Breast epithelium (tissue), 3 donors: Measurements from ENCODE around the gene KMO.

Source experiments
- POLR2A ChIP-seq: fragments of 450-650 bp; IDR thresholded peaks from one replicate; pipeline ENCODE4 v1.6.1; 2016; ENCODE audit warnings: antibody characterized with exemption, mild to moderate bottlenecking, moderate library complexity
- TF ChIP-seq, protein P1 (sequence below), 3 donors: fragments of 450-650 bp; IDR thresholded peaks; one replicate each; pipeline ENCODE4 v1.5.1; 2016 to 2017; ENCODE audit warnings: antibody characterized with exemption in 3 of 3, mild to moderate bottlenecking in 3 of 3, moderate library complexity in 3 of 3

DNA sequence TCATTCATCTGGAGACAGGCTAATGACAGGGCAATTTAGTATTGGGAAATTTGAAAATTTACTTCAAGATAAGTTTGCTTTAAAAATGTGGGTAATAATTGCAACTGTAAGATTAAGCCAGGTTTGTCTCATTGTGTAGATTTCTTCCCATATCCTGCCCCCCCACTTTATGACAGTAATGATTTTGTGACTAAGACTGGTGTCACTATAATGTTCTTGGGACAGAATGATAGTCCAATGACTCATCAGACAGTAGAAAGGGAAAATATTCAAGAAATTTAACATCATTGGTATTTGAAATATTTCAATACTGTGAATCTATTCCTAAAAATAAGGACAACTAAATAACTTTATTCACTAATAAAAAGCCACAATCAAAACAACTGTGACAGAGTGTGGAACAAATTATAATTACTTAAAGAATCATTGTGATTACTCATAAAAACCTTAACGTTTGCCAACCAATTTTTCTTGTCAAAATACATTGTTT lies 49.4 kb upstream of the KMO start:
- TF ChIP-seq, protein P1, sequence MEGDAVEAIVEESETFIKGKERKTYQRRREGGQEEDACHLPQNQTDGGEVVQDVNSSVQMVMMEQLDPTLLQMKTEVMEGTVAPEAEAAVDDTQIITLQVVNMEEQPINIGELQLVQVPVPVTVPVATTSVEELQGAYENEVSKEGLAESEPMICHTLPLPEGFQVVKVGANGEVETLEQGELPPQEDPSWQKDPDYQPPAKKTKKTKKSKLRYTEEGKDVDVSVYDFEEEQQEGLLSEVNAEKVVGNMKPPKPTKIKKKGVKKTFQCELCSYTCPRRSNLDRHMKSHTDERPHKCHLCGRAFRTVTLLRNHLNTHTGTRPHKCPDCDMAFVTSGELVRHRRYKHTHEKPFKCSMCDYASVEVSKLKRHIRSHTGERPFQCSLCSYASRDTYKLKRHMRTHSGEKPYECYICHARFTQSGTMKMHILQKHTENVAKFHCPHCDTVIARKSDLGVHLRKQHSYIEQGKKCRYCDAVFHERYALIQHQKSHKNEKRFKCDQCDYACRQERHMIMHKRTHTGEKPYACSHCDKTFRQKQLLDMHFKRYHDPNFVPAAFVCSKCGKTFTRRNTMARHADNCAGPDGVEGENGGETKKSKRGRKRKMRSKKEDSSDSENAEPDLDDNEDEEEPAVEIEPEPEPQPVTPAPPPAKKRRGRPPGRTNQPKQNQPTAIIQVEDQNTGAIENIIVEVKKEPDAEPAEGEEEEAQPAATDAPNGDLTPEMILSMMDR (IDR thresholded peaks at IDR 0.05) = no peak
- TF ChIP-seq POLR2A = no peak
